PC-3 (cell line): ENCODE measurements around the gene BMPER. TPM values are rescaled to one million over a fixed set of nuclear protein-coding genes. Genes with fewer than 3 reads are reported as not detected.

Experiments
- ATAC-seq: fragments of 200-7000 bp; cut with Tn5 transposase; 2 replicates; pipeline ENCODE4 v1.9.1; 2020; ENCODE audit warnings: mild to moderate bottlenecking, moderate library complexity
- BruUV-seq: library from RNA; stranded (reverse); fragments of 400-500 nt; replicated peaks from 2 replicates; lab custom pipeline; 2021; lab: Mats Ljungman, UMichigan
- CTCF ChIA-PET: fragments of 300-600 bp; sonication (Branson Sonifier 250); formaldehyde crosslinking; loops from one replicate; lab custom pipeline; 2022; ENCODE audit warnings: antibody characterized with exemption; lab: Charles Lee
- POLR2A ChIA-PET: fragments of 300-600 bp; sonication (Branson Sonifier 250); formaldehyde crosslinking; loops from one replicate; lab custom pipeline; 2022; ENCODE audit warnings: antibody characterized with exemption; ENCODE audit not compliant: unreplicated experiment; lab: Charles Lee
- DNase-seq: peaks from one replicate; pipeline ENCODE4 v3.0.0-alpha.2; 2015
- H2AFZ ChIP-seq: fragments of 300-600 bp; sonication (generic); 2 replicates; pipeline ENCODE4 v1.6.0; 2016; ENCODE audit warnings: antibody characterized with exemption, low read length
- H3F3A ChIP-seq: fragments of 300-600 bp; sonication (generic); one replicate; pipeline ENCODE4 v1.6.0; 2017; ENCODE audit warnings: antibody characterized with exemption, low read length, control low read depth, mild to moderate bottlenecking; ENCODE audit not compliant: unreplicated experiment
- H3K27ac ChIP-seq: fragments of 300-600 bp; sonication (generic); 2 replicates; pipeline ENCODE4 v1.5.1; 2016; ENCODE audit warnings: mild to moderate bottlenecking, low read length
- H3K27me3 ChIP-seq: fragments of 300-600 bp; sonication (generic); 2 replicates; pipeline ENCODE4 v1.6.1; 2016; ENCODE audit warnings: low read length, mixed read lengths
- H3K36me3 ChIP-seq: fragments of 300-600 bp; sonication (generic); 2 replicates; pipeline ENCODE4 v1.6.1; 2016; ENCODE audit warnings: low read depth, mixed run types, low read length, mixed read lengths
- H3K4me1 ChIP-seq: fragments of 300-600 bp; sonication (generic); 2 replicates; pipeline ENCODE4 v1.5.1; 2016; ENCODE audit warnings: low read length; ENCODE audit not compliant: insufficient read depth
- H3K4me2 ChIP-seq: fragments of 300-600 bp; sonication (generic); 2 replicates; pipeline ENCODE4 v1.6.0; 2016; ENCODE audit warnings: low read length
- H3K4me3 ChIP-seq: fragments of 300-600 bp; sonication (generic); 2 replicates; pipeline ENCODE4 v1.5.1; 2016; ENCODE audit warnings: mild to moderate bottlenecking, low read length, mixed read lengths
- H3K79me2 ChIP-seq: fragments of 300-600 bp; sonication (generic); 2 replicates; pipeline ENCODE4 v1.6.1; 2017; ENCODE audit warnings: low read length, mixed read lengths
- H3K9ac ChIP-seq: fragments of 300-600 bp; sonication (generic); 2 replicates; pipeline ENCODE4 v1.6.0; 2016; ENCODE audit warnings: mild to moderate bottlenecking, low read length
- H3K9me2 ChIP-seq: fragments of 300-600 bp; sonication (generic); replicated peaks from 2 replicates; pipeline ENCODE4 v1.6.1; 2016; ENCODE audit warnings: mixed run types, low read length, mixed read lengths
- H3K9me3 ChIP-seq: fragments of 300-600 bp; sonication (generic); 2 replicates; pipeline ENCODE4 v1.6.1; 2016; ENCODE audit warnings: low read length, mixed read lengths
- H4K20me1 ChIP-seq: fragments of 300-600 bp; sonication (generic); 2 replicates; pipeline ENCODE4 v1.6.1; 2016; ENCODE audit warnings: low read length, mixed read lengths
- CTCF ChIP-seq: fragments of 300-600 bp; sonication (generic); conservative IDR thresholded peaks from 2 replicates; pipeline ENCODE4 v1.5.1; 2017; ENCODE audit warnings: antibody characterized with exemption, low read depth, mild to moderate bottlenecking, low read length
- EZH2 ChIP-seq: fragments of 300-600 bp; sonication (generic); IDR thresholded peaks from one replicate; pipeline ENCODE4 v1.6.1; 2017; ENCODE audit warnings: antibody characterized with exemption, mild to moderate bottlenecking, low read length; ENCODE audit not compliant: unreplicated experiment
- EZH2phosphoT487 ChIP-seq: fragments of 300-600 bp; sonication (generic); IDR thresholded peaks from 2 replicates; pipeline ENCODE4 v1.6.1; 2018; ENCODE audit warnings: mild to moderate bottlenecking, antibody characterized with exemption, low read length, borderline replicate concordance
- intact Hi-C: fragments of 100-400 bp; cut with micrococcal nuclease; formaldehyde crosslinking; loops from 2 replicates; pipeline ENCODE4 v1.9.0; 2023
- total RNA-seq: library from RNA; depleted of rRNA; stranded (reverse); fragments of >200 nt; gene quantifications from 2 replicates; pipeline ENCODE4 v1.2.3, GENCODE V29; 2014

The BMPER gene
- total RNA-seq, 1 experiment from 2014 or later = 0.11 TPM

- TF ChIP-seq EZH2phosphoT487 = no peak
- no peak for TF ChIP-seq CTCF
- no peak for TF ChIP-seq EZH2
- no peaks in the 10 kb centered on the region for H3K9me3 ChIP-seq
- no peaks in the 10 kb centered on the region for H3K9me2 ChIP-seq
- ATAC-seq = no peak
- intact Hi-C loops = no loop called here
- no peaks in the 10 kb centered on the region for H3K79me2 ChIP-seq
- BruUV-seq = no TSS peak
- H3F3A ChIP-seq = no peaks in the 10 kb centered on the region
- DNase-seq = no peak
- no peaks in the 10 kb centered on the region for H3K4me1 ChIP-seq
- no peak overlapping the region for H2AFZ ChIP-seq
- no peaks in the 10 kb centered on the region for H3K36me3 ChIP-seq
- no peak overlapping the region for H3K4me2 ChIP-seq
- H3K9ac ChIP-seq = no peak overlapping the region
- no peaks in the 10 kb centered on the region for H4K20me1 ChIP-seq
- no peaks in the 10 kb centered on the region for H3K27me3 ChIP-seq
- H3K27ac ChIP-seq = no peak overlapping the region
- no peak overlapping the region for H3K4me3 ChIP-seq
- CTCF ChIA-PET = no interaction called here
- POLR2A ChIA-PET = no interaction called here
These were observed 23.1 kb upstream of the BMPER start for GRCh38 chr7:33882040-33882837.

GRCh38 chr7:33882950-33883670 is 22.2 kb upstream of the BMPER start:
- POLR2A ChIA-PET = no interaction called here

More at GRCh38 chr7:33882950-33883670, 22.2 kb upstream of the BMPER start:
- Histone ChIP-seq H3K4me2 (no peak overlapping the region), H3K9ac (no peak overlapping the region), H3K36me3 (no peaks in the 10 kb centered on the region), H3K9me2 (no peaks in the 10 kb centered on the region), H3K27me3 (no peaks in the 10 kb centered on the region), H4K20me1 (no peaks in the 10 kb centered on the region), H3K79me2 (no peaks in the 10 kb centered on the region), H3K27ac (no peak overlapping the region), H3K4me3 (no peak overlapping the region), H3K4me1 (no peaks in the 10 kb centered on the region), H3K9me3 (no peaks in the 10 kb centered on the region), H2AFZ (peak overlapping the region; percentile 37; the same call in 1 of the 2 replicates), H3F3A (no peaks in the 10 kb centered on the region)
- TF ChIP-seq EZH2phosphoT487 (no peak), EZH2 (no peak), CTCF (no peak)
- ATAC-seq (no peak), DNase-seq (no peak)
- CTCF ChIA-PET = no interaction called here
- intact Hi-C loops = no loop called here
- BruUV-seq = no TSS peak
